ENCODE results near the gene TNS1.

- TF ChIP-seq RAD21 (IDR thresholded peaks at IDR 0.05; ENCODE audit: insufficient read depth, low read depth, low read length) (no peak), REST (IDR thresholded peaks at IDR 0.05; ENCODE audit: low read depth, low read length) (no peak)
Observed at GRCh38 chr2:217854684-217855420, 147.9 kb downstream of the TNS1 start.
